ENCODE data around the gene LMAN2L. TPM values are rescaled to one million over a fixed set of nuclear protein-coding genes. Genes with fewer than 3 reads are reported as not detected.
A peak's percentile ranks its signal among the peaks of the same experiment; 100 is the strongest.

LMAN2L gene
- total and polyA plus RNA-seq, 2 donors (not counting 1 experiment from before 2014, with no cell fraction given): 5.7 to 10.7 TPM

DNA sequence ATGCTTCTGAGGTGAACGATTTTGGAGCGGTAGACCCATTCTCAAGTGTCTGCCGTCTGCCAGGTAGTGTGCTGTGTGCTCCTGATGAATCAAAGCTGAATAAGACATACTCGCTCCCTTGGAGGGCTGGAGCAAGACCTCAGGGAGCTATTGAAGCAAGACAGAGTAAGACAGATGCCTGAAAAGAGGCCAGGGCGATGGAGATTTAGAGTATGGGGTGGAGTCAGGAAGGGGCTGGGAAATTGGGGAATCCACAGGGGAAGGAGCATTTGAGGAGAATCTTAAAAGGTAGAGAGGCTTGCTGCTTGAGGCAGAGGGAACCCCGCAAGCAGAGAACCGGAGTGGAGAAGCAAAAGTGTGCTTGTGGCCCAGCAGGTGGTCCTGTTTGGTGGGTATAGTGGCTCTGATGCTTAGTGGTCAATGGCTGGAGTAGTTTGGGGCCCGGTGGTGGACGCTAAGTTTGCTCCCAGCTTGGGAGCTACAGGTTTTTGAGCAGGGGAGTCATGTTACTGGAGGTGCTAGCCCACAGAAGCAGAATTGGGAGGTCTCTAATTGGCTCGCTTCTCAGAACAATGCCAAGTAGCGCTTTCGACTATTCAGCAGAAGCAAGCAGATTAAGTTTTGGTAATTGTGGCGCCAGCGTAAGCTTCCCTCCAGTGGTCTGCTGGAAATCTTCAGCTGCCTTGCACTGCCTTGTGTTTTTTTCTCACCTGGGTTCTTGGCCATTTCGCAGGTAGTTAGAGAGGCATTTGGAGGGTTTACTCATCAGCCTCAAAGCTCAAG, 22.9 kb upstream of the LMAN2L start:
- 8% methylated on average over 13 of the region's 15 CpGs for WGBS (ENCODE audit: insufficient coverage)
- Histone ChIP-seq H2AFZ (ENCODE audit: insufficient read depth, low read depth, low read length, poor library complexity, severe bottlenecking) (peak overlapping the region; percentile 47), H3K79me2 (ENCODE audit: control insufficient read depth, insufficient read depth, low read length) (peaks cover 87% of the 10 kb centered on the region), H3K4me3 (ENCODE audit: control extremely low read depth in 1 of 5, extremely low read depth in 1 of 5, insufficient read depth in 1 of 5, low read depth in 2 of 5, low read length in 4 of 5) (peak overlapping the region; percentile 34 to 85 (median 84)), H3K4me1 (ENCODE audit: control insufficient read depth in 2 of 2, insufficient read depth in 2 of 2, low read length in 2 of 2) (peaks cover 62 to 75% of the 10 kb centered on the region in 2 donors), H3K9ac (ENCODE audit: low read length) (peak overlapping the region; percentile 86), H3K27me3 (replicated peaks in 1 of 4; ENCODE audit: control extremely low read depth in 1 of 4, control insufficient read depth in 3 of 4, insufficient read depth in 4 of 4, low read length in 3 of 4) (no peaks in the 10 kb centered on the region), H3K36me3 (replicated peaks in 1 of 2; ENCODE audit: control extremely low read depth in 1 of 2, control insufficient read depth in 1 of 2, extremely low read depth in 1 of 2, insufficient read depth in 2 of 2, low read length in 1 of 2) (no peaks in the 10 kb centered on the region), H3K9me3 (ENCODE audit: control extremely low read depth in 1 of 3, control insufficient read depth in 2 of 3, insufficient read depth in 1 of 3, low read length in 2 of 3) (peaks cover 0 to 4% (median 0%) of the 10 kb centered on the region in 3 donors), H3K4me2 (replicated peaks; ENCODE audit: low read depth, low read length, poor library complexity, severe bottlenecking) (peak overlapping the region; percentile 85), H3K27ac (ENCODE audit: low read length in 2 of 2) (peak overlapping the region; percentile 15 to 55), H4K20me1 (ENCODE audit: control insufficient read depth, insufficient read depth, low read length, poor library complexity, severe bottlenecking) (peaks cover 34% of the 10 kb centered on the region)
- no peaks in the 10 kb centered on the region for H3K9me3 Mint-ChIP-seq (ENCODE audit: insufficient read depth)
- peak overlapping the region; percentile 76 for H3K27ac Mint-ChIP-seq
- no peaks in the 10 kb centered on the region for H3K27me3 Mint-ChIP-seq
- DNase-seq: peak; percentile 48
- H3K4me1 Mint-ChIP-seq: peaks cover 74% of the 10 kb centered on the region
- TF ChIP-seq, protein P1, sequence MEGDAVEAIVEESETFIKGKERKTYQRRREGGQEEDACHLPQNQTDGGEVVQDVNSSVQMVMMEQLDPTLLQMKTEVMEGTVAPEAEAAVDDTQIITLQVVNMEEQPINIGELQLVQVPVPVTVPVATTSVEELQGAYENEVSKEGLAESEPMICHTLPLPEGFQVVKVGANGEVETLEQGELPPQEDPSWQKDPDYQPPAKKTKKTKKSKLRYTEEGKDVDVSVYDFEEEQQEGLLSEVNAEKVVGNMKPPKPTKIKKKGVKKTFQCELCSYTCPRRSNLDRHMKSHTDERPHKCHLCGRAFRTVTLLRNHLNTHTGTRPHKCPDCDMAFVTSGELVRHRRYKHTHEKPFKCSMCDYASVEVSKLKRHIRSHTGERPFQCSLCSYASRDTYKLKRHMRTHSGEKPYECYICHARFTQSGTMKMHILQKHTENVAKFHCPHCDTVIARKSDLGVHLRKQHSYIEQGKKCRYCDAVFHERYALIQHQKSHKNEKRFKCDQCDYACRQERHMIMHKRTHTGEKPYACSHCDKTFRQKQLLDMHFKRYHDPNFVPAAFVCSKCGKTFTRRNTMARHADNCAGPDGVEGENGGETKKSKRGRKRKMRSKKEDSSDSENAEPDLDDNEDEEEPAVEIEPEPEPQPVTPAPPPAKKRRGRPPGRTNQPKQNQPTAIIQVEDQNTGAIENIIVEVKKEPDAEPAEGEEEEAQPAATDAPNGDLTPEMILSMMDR (IDR thresholded peaks at IDR 0.05): no peak
- TF ChIP-seq EZH2 (IDR thresholded peaks at IDR 0.05; ENCODE audit: borderline replicate concordance, insufficient read depth, low read depth, low read length, poor library complexity, severe bottlenecking): no peak
- ATAC-seq (ENCODE audit: low read depth): no peak
- POLR2A ChIA-PET: interaction anchor here (1.4 to 1.6 kb wide), 2 partner anchors 38 to 95 kb away, joined by 4 read pairs; partner anchors contain the start of gene ANKRD39
- CTCF ChIA-PET: interaction anchor here (0.5 to 7.3 kb wide), 19 partner anchors 10 to 235 kb away, joined by 3 to 85 read pairs (median 5); partner anchors contain the start of genes ANKRD39, CNNM3, FER1L5 and LMAN2L
- intact Hi-C loops (cut with micrococcal nuclease): loop anchor here (1.0 to 5.0 kb wide), 3 partner anchors 11 to 900 kb away; partner anchors contain the start of genes ACTR1B and ARID5A
- H3K4me3 Mint-ChIP-seq: peak overlapping the region; percentile 86

All from B cell (primary cell).